IPS-NIHi7 (cell line): ENCODE data around the gene AIRE.
"Not testable (repeated sequence)": the region's sequence is repeated elsewhere in the genome, so short reads cannot be mapped to it uniquely, and the experiment has no call there.

Experiments used
- DNase-seq: peaks from one replicate; pipeline ENCODE4 v3.0.0; 2012; ENCODE audit warnings: mixed read lengths; ENCODE audit errors: extremely low spot score

The AIRE gene

DNA sequence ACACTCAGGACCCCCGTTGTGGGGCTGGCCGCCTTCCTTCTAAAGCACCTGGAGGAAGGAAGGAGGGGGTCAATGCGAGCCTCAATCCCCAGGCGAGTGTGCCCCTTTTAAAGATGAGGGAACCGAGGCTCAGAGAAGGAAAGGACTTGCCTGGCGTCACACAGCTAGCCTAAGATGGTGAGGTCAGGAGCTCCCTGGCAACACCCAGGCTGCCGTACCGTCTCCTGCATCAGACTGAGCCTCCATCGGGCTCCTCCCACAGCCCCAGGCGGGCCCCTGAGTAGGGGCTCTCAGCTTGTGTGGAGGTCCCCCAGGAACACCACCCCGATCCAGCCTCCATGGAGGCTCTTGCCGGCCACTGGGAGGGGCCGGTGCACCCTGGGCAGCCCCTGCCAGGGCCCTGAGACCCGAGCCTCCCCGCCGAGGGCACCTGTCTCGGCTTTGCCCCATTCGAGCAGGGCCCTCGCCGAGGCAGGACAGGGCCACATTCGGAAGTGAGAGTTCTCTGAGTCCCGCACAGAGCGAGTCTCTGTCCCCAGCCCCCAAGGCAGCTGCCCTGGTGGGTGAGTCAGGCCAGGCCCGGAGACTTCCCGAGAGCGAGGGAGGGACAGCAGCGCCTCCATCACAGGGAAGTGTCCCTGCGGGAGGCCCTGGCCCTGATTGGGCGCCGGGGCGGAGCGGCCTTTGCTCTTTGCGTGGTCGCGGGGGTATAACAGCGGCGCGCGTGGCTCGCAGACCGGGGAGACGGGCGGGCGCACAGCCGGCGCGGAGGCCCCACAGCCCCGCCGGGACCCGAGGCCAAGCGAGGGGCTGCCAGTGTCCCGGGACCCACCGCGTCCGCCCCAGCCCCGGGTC is at the start of gene AIRE:
Gene AIRE (plus strand): TSS at position 739 of the 855 bp plus-strand sequence. CDS start 131 bp downstream, outside the sequence.
- peak; percentile 63 for DNase-seq

GRCh38 chr21:44240353-44240752 is 45.3 kb upstream of the AIRE start:
- not testable (repeated sequence) for DNase-seq

DNA sequence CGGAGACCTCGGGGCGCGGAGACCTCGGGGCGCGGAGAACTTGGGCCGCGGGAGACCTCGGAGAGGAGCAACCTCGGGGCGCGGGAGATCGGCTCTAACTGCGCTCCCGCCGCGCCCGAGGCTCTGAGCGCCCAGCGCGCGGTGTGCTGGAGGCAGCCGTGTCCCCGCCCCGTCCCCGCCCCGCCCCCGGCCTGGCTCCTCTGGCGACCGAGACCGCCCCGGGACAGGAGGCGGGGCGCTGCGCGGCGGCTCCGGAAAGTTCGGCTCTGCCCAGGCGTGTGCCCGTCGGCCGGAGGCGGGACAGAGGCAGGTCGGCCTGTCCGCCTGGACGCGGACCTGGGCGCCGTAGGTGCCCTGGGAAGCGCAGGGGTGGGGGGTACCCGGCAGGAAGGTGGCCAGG is 44.8 kb upstream of the AIRE start, which contains the start of gene ICOSLG:
Gene ICOSLG (minus strand): TSS at position 102 of the 400 bp plus-strand sequence. CDS start 126 bp downstream, outside the sequence.
- DNase-seq = not testable (repeated sequence)

GRCh38 chr21:44241281-44241680 is 44.4 kb upstream of the AIRE start:
- not testable (repeated sequence) for DNase-seq

DNA sequence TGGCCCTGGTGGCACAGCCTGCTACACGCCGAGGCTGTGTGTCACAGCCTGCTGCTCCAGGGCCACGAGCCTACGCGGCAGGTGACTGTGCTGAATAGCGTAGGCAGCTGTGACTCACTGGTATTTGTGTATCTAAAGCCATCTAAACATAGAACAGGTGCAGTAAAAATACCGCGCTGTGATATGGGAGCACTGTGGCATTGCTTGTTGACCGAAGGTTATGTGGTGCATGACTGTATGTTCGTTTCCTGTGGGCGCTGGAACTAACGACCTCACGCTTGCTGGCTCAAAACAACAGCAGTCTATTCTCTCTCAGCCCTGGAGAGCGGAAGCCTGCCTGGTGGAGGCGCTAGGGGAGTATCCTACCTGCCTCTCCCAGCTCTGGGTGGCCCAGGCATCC is 41.7 kb upstream of the AIRE start:
- not testable (repeated sequence) for DNase-seq

DNA sequence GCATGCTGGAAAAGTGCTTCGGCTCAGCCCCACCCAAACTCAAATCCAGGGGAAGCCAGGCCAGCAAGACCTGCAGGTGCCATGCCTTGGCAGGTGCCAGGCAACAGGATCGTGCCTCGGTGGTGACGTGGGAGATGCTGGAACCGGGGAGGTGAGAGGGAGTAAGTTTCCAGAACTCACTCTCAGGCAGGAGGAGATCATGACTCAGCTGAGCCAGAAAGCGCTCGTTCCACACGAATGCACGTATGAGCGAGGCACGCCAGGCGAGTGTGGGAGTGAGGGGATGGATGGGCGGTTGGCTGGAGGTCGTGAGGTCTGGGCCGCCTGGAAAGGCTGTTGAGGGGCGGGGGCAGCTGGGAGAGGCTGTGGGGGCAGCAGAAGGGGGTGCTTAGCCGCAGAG is 37.8 kb upstream of the AIRE start:
- DNase-seq = not testable (repeated sequence)

GRCh38 chr21:44249204-44250037 is 36.3 kb upstream of the AIRE start:
- not testable (repeated sequence) for DNase-seq

DNA sequence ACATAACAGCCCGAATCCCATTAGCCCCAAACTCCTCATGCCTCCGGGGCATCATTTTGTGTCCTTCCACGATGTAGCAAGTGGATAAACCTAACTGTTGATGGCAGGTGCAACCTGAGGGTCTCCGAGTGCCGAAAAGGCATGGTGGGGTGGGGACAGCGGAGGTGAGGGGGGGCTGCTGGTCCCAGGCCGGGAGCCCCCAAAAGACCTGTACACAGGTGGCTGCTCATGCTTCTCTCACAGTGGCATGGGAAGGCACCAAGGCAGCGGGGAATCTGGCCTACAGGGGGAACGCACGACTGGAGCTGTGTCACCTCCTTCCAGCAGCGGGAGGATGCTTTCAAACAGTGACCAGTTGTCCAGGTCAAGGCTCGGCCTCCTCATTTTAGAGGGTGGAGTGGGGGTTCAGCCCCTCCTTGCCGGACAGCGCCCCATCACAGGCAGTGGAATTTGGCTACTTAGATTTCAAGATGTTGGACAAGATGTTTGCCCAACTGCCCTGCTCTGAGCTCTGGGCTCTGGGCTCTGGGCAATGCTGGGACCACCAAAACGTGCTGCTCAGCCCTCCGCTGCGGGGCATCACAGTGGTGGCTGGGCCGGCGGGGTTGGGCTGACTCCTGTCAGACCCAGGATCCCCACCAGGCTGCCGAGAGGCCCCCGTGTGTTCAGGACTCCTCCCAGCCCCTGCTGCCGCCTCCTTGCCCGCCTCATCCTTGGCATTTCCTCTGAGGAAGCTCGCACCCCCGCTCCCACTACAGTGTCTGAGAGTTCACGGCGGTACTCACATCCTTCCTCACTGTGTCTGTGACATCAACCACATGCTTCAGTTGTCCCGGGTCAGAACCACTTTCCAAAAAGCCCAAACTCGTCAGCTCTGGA is 31.6 kb upstream of the AIRE start:
- no peak for DNase-seq

DNA sequence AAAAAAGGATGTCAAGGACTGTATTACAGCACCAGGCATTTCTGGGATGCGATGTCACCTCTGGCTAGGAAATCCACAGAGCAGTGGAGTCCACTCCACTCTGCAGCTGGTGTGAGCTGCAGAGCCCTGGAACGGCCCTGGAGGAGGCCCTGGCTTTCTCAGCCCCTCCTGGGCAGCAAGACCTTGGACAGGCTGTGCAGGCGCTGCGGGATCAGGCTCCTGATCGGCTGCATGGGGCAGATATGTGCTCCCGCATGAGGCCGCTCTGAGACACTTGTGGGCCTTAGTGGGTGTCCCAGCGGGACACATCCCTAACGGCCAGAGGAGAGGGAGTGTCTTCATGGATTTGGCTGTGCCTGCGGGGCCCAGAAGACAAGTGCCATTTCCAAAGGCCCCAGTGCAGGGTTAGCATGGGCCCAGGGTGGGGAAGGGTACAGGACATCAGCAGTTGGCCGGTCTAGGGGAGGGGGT is 30.1 kb upstream of the AIRE start:
- no peak for DNase-seq

DNA sequence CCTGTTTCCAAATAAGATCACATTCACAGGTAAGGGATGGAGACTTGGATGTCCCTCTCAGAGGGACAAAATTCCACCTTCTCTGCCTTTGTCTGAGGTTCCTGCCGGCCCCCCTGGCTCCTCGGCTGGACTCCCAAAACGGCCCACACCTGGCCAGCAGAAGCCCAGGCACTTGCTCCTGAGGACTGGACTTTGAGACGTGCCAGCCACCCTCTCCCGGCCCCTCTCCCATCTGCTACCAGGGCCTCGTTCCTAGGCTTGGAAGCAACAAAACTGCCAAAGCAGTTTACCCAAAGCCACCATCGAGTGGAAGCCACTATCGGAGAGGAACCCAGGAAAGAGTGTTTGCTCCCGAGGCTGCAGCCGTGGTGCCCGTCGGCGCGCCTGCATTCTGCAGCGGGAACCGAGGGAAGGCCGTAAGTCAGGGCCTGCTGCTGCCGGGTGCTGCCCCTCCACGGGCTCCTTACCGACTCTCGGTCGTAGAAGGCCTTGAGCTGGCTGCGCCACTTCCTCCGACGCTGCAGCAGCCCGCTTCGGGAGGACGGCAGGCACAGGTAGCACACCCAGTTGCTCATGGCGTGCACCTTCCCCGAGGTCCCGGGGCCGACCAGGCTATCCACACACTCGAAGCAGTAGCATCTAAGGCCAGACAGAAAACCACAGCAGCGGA is 27.5 kb upstream of the AIRE start:
- DNase-seq = no peak

- no peak for DNase-seq
Measured at GRCh38 chr21:44259082-44259705, 26.5 kb upstream of the AIRE start.

DNA sequence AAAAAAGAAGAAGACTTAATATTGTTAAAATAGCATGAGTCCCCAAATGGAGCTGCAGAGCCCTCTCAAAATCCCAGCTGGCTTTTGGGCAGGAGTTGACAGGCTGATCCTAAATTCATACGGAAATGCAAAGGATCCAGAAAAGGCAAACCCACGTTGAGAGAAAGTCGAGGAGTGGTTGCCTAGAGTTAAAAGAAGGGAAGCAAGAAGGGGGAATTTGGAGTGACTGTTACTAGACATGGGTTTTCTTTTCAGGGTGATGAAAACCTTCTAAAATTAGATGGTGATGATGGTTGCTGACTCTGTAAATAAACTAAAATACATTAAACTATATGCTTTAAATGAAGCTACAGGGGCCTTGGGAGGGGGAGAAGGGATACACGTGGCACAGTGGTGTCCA is 25.6 kb upstream of the AIRE start:
- no peak for DNase-seq

GRCh38 chr21:44260791-44261631 is 24.7 kb upstream of the AIRE start:
- no peak for DNase-seq

- DNase-seq = no peak
Measured at GRCh38 chr21:44261675-44262295, 23.9 kb upstream of the AIRE start, which contains the start of gene DNMT3L. DNMT3L (minus strand) TSS chr21:44261897; CDS start chr21:44261259, 638 bp downstream.

GRCh38 chr21:44262338-44263056 is 23.2 kb upstream of the AIRE start:
- no peak for DNase-seq

- peak; percentile 77 for DNase-seq
Measured at GRCh38 chr21:44263221-44263760, 22.4 kb upstream of the AIRE start.

DNA sequence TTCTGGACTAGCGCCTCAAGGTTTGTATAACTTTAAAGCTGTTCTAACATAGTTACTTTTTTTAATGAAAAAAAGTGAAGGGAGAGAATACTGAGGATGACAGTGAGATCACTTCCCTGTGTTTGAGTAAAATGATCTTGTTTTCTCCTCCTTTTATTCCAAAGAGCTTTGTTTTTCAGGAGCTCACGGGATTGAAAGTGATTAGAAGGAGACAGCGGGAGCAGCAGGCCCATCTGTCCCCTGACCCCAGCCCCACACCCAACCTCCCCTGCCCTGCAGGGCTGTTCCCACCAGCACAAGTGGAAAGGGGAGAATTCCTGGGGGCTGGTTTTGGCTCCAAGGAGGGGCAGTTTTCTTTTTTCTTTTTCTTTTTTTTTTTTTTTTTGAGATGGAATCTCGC is 21.9 kb upstream of the AIRE start:
- no peak for DNase-seq

GRCh38 chr21:44265734-44266270 is 19.9 kb upstream of the AIRE start:
- no peak for DNase-seq
